ENCODE data around the gene ATP6V1G3. TPM values are rescaled to one million over a fixed set of nuclear protein-coding genes. Genes with fewer than 3 reads are reported as not detected.

ATP6V1G3 gene
- total and polyA plus RNA-seq, 11 donors, result not detected

DNA sequence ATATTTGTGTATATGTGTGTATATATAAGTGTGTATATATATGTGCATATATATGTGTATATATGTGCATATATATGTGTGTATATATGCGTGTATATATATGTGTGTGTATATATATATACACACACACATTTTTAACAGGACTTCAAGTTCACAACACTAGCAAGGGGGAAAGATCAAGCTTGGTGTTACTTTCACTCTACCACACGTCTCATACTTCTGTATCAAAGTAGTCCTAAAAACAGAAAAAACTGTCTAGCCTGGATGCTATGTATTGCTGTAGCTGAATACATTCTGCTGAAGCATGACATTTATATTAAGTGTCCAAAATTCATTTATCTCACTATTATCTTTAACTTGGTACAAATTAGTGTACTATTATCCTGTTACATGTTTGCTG, 17.9 kb upstream of the ATP6V1G3 start:
- no peaks in the 10 kb centered on the region for H3K36me3 ChIP-seq
- no peak overlapping the region for H3K27ac ChIP-seq
- no peak for TF ChIP-seq POLR2A (IDR thresholded peaks at IDR 0.05)
- no peak for DNase-seq
- 89 to 98% (median 94%) methylated on average over 2 of the region's 2 CpGs for WGBS, 4 donors
- ATAC-seq, result no peak
- no peak overlapping the region for H3K4me3 ChIP-seq
- no peaks in the 10 kb centered on the region for H3K9me3 ChIP-seq
- H3K4me1 ChIP-seq, result peaks cover 0 to 46% (median 0%) of the 10 kb centered on the region in 12 donors
- intact Hi-C loops (cut with DNase I), result no loop called here
- no peaks in the 10 kb centered on the region for H3K27me3 ChIP-seq

DNA sequence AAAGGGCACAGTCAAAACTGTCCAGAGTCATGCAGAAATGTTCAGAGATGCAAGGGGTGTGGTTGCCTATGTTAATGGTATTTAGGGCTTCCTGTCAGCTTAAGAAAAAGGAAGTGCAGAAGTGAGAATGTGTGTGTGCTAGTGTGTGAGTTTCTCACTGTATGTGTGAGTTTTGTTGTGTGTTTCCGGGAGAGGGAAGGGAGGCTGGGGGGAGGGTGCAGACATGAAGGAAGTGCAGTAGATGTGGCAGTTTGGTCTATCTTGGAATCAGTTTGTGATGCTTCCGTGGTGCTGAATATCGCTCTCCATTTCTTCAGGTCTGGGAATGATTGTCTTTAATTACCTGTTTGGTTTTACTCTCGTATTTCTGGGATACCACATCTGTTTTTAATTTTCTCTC, 16.5 kb upstream of the ATP6V1G3 start:
- Histone ChIP-seq H3K27me3 (no peaks in the 10 kb centered on the region), H3K4me1 (peaks cover 0 to 49% (median 0%) of the 10 kb centered on the region in 12 donors), H3K4me3 (peak overlapping the region in 1 of 12 donors; percentile 18), H3K27ac (peak overlapping the region in 1 of 12 donors; percentile 68), H3K36me3 (no peaks in the 10 kb centered on the region), H3K9me3 (no peaks in the 10 kb centered on the region)
- TF ChIP-seq, protein P1, sequence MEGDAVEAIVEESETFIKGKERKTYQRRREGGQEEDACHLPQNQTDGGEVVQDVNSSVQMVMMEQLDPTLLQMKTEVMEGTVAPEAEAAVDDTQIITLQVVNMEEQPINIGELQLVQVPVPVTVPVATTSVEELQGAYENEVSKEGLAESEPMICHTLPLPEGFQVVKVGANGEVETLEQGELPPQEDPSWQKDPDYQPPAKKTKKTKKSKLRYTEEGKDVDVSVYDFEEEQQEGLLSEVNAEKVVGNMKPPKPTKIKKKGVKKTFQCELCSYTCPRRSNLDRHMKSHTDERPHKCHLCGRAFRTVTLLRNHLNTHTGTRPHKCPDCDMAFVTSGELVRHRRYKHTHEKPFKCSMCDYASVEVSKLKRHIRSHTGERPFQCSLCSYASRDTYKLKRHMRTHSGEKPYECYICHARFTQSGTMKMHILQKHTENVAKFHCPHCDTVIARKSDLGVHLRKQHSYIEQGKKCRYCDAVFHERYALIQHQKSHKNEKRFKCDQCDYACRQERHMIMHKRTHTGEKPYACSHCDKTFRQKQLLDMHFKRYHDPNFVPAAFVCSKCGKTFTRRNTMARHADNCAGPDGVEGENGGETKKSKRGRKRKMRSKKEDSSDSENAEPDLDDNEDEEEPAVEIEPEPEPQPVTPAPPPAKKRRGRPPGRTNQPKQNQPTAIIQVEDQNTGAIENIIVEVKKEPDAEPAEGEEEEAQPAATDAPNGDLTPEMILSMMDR (IDR thresholded peaks at IDR 0.05), result no peak
- TF ChIP-seq POLR2A (IDR thresholded peaks at IDR 0.05), result no peak
- DNase-seq (peak in 4 of 5 donors; percentile 24 to 61 (median 49)), ATAC-seq (peak in 3 of 4 donors; percentile 59 to 81 (median 73))
- intact Hi-C loops (cut with DNase I), result no loop called here
- WGBS, 4 donors, result 53 to 59% (median 58%) methylated on average over 4 of the region's 4 CpGs

DNA sequence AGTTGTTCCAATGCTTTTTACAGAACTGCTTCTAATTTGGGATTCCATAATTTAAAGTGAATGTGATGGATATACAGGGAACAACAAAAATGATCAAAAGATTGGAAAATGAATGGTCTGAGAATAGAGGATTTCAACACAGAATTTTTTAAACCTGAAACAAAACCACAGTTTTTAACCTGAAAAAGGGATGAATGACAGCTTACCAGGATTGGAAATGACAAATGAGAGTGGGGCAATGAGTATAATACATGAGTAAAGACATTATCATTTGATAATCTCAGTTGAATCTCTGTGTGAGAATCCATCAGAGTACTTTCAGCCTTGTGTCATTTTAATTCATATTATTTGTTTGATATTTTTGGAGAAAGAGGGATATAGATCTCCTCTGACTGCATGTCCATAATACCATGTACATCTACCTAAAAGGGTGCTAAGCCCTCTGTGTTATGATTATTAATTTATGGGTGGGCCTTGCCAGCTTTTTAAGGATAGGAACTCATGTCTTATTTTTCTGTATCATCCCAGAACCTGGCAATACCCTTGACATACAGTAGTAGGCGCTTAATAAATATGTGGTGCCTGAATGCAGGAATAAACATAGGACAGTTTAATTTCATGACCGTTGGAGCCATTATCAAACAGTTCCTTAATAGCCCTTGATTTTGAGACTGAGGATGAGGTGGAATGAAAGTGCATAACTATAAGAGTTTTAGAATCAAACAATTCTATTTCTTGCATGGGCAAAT, 12.4 kb upstream of the ATP6V1G3 start:
- TF ChIP-seq, protein P1 (IDR thresholded peaks at IDR 0.05), result no peak
- TF ChIP-seq POLR2A (IDR thresholded peaks at IDR 0.05), result no peak
- no peak for ATAC-seq
- Histone ChIP-seq H3K4me1 (peaks cover 0 to 47% (median 0%) of the 10 kb centered on the region in 12 donors), H3K36me3 (no peaks in the 10 kb centered on the region), H3K27me3 (no peaks in the 10 kb centered on the region), H3K27ac (peak overlapping the region in 1 of 12 donors; percentile 43), H3K4me3 (no peak overlapping the region), H3K9me3 (no peaks in the 10 kb centered on the region)
- WGBS, 4 donors, result 86 to 93% (median 91%) methylated on average over 2 of the region's 2 CpGs
- no peak for DNase-seq
- intact Hi-C loops (cut with DNase I), result no loop called here

DNA sequence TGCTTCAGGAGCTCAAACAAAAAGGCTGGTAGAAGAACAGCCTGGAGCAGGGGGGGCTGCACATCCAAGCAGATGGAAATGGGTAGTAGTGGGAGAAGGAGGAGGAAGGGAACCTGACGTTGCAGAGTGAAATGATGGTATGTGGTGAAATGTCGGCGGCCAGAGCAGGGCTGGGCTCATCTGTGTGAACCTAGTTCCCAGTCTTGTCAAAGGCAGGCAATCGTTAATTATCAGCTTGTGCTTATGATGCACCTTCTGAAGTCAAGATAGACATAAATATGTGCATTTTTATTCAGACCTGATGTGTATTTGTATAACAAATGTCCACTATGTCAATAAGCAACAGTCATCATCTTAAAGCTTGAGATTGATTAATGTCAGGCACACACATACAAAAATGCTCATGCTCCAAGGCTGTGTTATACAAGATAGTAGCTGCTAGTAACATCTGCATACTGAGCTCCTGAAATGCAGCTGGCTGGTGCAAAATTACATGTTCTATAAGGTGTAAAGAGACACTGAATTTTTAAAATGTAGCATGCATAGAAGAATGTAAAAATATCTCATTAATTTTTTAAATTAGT, 10.6 kb upstream of the ATP6V1G3 start:
- ATAC-seq (no peak), DNase-seq (no peak)
- H3K9me3 ChIP-seq, result no peaks in the 10 kb centered on the region
- H3K36me3 ChIP-seq, result no peaks in the 10 kb centered on the region
- 62 to 66% (median 64%) methylated on average over 4 of the region's 4 CpGs for WGBS, 4 donors
- no peak for TF ChIP-seq POLR2A (IDR thresholded peaks at IDR 0.05)
- TF ChIP-seq, protein P1 (IDR thresholded peaks at IDR 0.05), result no peak
- H3K4me1 ChIP-seq, result peaks cover 0 to 30% (median 0%) of the 10 kb centered on the region in 12 donors
- intact Hi-C loops (cut with DNase I), result no loop called here
- no peaks in the 10 kb centered on the region for H3K27me3 ChIP-seq
- no peak overlapping the region for H3K27ac ChIP-seq
- no peak overlapping the region for H3K4me3 ChIP-seq
